Heart left ventricle (tissue), 16 donors: ENCODE measurements around the gene KDM6B. TPM values are rescaled to one million over a fixed set of nuclear protein-coding genes. Genes with fewer than 3 reads are reported as not detected.
A peak's percentile ranks its signal among the peaks of the same experiment; 100 is the strongest.

ENCODE experiments used
- ATAC-seq, 4 donors: fragments of 200-7000 bp; cut with Tn5 transposase; one replicate each; pipeline ENCODE4 v1.9.1; 2020 to 2022; ENCODE audit warnings: moderate library complexity in 4 of 4, mild to moderate bottlenecking in 3 of 4, moderate number of reproducible peaks in 1 of 4
- DNase-seq, 5 donors: peaks; one replicate each; pipeline ENCODE4 v3.0.0-alpha.2; 2020
- H3K27ac ChIP-seq, 12 donors: fragments of 200-600 bp; sonication (generic) in 4 of 12; one replicate each; pipeline versions ENCODE4 v1.5.0 to v1.8.0; 2016 to 2022; ENCODE audit warnings: mild to moderate bottlenecking in 2 of 12
- H3K27me3 ChIP-seq, 9 donors: fragments of 200-600 bp; sonication (generic) in 2 of 9; one replicate each; pipeline versions ENCODE4 v1.5.1 to v1.8.0; 2016 to 2022; ENCODE audit warnings: mild to moderate bottlenecking in 3 of 9
- H3K36me3 ChIP-seq, 9 donors: fragments of 200-600 bp; sonication (generic) in 2 of 9; one replicate each; pipeline versions ENCODE4 v1.5.0 to v1.8.0; 2018 to 2022; ENCODE audit warnings: mild to moderate bottlenecking in 2 of 9
- H3K4me1 ChIP-seq, 12 donors: fragments of 200-600 bp; sonication (generic) in 4 of 12; one replicate each; pipeline versions ENCODE4 v1.5.0 to v1.8.0; 2016 to 2022; ENCODE audit warnings: mild to moderate bottlenecking in 3 of 12
- H3K4me3 ChIP-seq, 12 donors: fragments of 200-600 bp; sonication (generic) in 4 of 12; one replicate each; pipeline versions ENCODE4 v1.5.0 to v1.8.0; 2017 to 2022; ENCODE audit warnings: mild to moderate bottlenecking in 9 of 12, moderate library complexity in 4 of 12
- H3K9me3 ChIP-seq, 12 donors: fragments of 200-600 bp; sonication (generic) in 4 of 12; one replicate each; pipeline versions ENCODE4 v1.5.0 to v1.8.0; 2016 to 2022; ENCODE audit warnings: mild to moderate bottlenecking in 1 of 12
- POLR2A ChIP-seq, 2 donors: fragments of 450-650 bp; IDR thresholded peaks; one replicate each; pipeline ENCODE4 v1.6.1; 2017; ENCODE audit warnings: antibody characterized with exemption in 2 of 2, mild to moderate bottlenecking in 2 of 2, moderate library complexity in 2 of 2
- WGBS, 4 donors: extraction: QIAGEN DNeasy Blood & Tissue Kit in 2 of 4; methylation state at CpG; one replicate each; pipeline versions ENCODE4 v1.1.5 to v1.1.7; 2013 to 2018; 5-methylcytosine and 5-hydroxymethylcytosine counted together
- intact Hi-C, 10 donors: fragments of 100-400 bp; cut with DNase I; formaldehyde crosslinking; loops; one replicate each; pipeline versions ENCODE4 v1.11.1 to v1.14.2; 2022
- polyA plus RNA-seq, 2 donors: library from polyadenylated mRNA; stranded (reverse); fragments of 200-250 nt; gene quantifications; one replicate each; pipeline ENCODE4 v1.2.3, GENCODE V29; 2013
- total RNA-seq, 9 donors: library from RNA; depleted of rRNA in 2 of 9; stranded (reverse); fragments of >200 nt in 2 of 9; fragmentation: NEBNext Ultra II Directional in 3 of 9; extraction: Animal tissue kit (Norgen Biotek cat#: 25700) in 3 of 9; gene quantifications; one replicate each; pipeline versions ENCODE4 v1.1.0 to v1.2.4, GENCODE V29; 2016 to 2023
- TF ChIP-seq, protein P1 (sequence below), 12 donors: fragments of 200-600 bp; sonication (generic) in 4 of 12; IDR thresholded peaks; one replicate each; pipeline versions ENCODE4 v1.5.0 to v1.8.0; 2018 to 2022; ENCODE audit warnings: antibody characterized with exemption in 12 of 12, mild to moderate bottlenecking in 5 of 12
- donor health status: ischemic (EF 13 %, LVEDD 7.1; RV severe dilation, severe dysfunction).
- donor health status: healthy with polysubstance abuse.
- donor health status: DM: no; HTN: yes; CAD: no.
- donor health status: DM: no; HTN: no; CAD: no.
- donor health status: ischemic (EF 25% LVEDD 6.9; RV normal size, moderate dysfunction).
- donor health status: ischemic (EF 25% LVEDD 5.7; RV mildly dilated, moderate dysfunction).
- donor health status: healthy.
- donor health status: DM: yes; HTN: yes; CAD: no.
- donor health status: ischemic (EF 35%, LVEDD 5.7; RV mildly dilated, moderate dysfunction).
- donor health status: nonischemic (EF 11% LVEDD 7.7; RV severe dilation, severe dysfunction).
- donor health status: DM: yes; HTN: yes; CAD: no.
- donor health status: PGD.
- donor health status: ischemic (EF 29% LVEDD 5.4; RV normal size, mild dysfunction).
- donor health status: nonischemic (EF 23%, LVEDD 6.1; RV moderate dilation, normal function).

KDM6B gene
- total and polyA plus RNA-seq, 11 donors, result 7.4 to 29.3 (median 20.6) TPM

DNA sequence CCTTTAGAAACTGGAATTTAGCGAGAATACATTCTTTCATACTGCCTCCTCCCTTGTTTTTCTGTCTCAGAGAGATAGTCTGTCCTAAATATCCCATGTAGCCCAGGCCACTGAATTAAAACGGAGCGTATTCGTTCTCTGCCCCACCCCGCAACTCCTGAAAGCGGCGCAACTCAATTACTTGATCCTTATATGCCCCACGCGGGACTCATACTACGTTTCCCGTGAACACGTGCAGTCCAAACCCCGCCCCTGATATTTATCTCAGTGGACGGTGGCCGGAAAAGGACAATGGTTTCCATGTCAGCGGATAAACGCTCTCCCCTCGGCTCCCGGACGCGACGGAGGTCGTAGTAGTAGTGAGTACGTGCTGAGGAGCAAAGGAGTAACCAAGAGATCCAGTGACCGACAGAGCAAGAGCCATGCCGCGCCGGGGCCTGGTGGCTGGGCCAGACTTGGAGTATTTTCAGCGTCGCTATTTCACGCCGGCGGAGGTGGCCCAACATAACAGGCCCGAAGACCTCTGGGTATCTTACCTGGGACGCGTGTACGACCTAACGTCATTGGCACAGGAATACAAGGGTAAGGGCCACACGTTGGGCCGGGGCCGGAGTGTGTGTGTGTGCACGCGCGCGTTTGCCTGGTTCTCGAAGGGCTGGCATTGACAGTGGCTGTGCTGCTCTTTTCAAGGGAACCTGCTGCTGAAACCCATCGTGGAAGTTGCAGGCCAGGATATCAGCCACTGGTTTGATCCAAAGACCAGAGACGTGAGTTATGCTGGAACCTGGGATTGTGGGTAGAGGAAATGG is 23.9 kb downstream of the KDM6B start, which contains the start of gene CYB5D1:
CYB5D1 (plus strand) TSS at position 291 of the 809 bp plus-strand sequence; CDS start at position 423, 132 bp downstream.
- DNase-seq, result peak; percentile 89 to 95 (median 93)
- TF ChIP-seq, protein P1, sequence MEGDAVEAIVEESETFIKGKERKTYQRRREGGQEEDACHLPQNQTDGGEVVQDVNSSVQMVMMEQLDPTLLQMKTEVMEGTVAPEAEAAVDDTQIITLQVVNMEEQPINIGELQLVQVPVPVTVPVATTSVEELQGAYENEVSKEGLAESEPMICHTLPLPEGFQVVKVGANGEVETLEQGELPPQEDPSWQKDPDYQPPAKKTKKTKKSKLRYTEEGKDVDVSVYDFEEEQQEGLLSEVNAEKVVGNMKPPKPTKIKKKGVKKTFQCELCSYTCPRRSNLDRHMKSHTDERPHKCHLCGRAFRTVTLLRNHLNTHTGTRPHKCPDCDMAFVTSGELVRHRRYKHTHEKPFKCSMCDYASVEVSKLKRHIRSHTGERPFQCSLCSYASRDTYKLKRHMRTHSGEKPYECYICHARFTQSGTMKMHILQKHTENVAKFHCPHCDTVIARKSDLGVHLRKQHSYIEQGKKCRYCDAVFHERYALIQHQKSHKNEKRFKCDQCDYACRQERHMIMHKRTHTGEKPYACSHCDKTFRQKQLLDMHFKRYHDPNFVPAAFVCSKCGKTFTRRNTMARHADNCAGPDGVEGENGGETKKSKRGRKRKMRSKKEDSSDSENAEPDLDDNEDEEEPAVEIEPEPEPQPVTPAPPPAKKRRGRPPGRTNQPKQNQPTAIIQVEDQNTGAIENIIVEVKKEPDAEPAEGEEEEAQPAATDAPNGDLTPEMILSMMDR (IDR thresholded peaks at IDR 0.05), result peak in 2 of 12 donors; percentile 3 to 6
- TF ChIP-seq POLR2A (IDR thresholded peaks at IDR 0.05), result no peak
- Histone ChIP-seq H3K36me3 (peaks cover 0 to 46% (median 21%) of the 10 kb centered on the region in 9 donors), H3K4me1 (peaks cover 0 to 40% (median 29%) of the 10 kb centered on the region in 12 donors), H3K27ac (peak within 1 kb of the TSS; percentile 74 to 97 (median 92)), H3K4me3 (peak within 1 kb of the TSS; percentile 39 to 85 (median 68)), H3K9me3 (no peaks in the 10 kb centered on the region), H3K27me3 (no peaks in the 10 kb centered on the region)
- peak; percentile 65 to 71 (median 69) for ATAC-seq
- intact Hi-C loops, result loop anchor here in 8 of 10 donors (1.0 to 10.0 kb wide), 10 partner anchors 21 to 297 kb away; partner anchors contain the start of genes KDM6B (in 2 of the 8), CHD3 (in 1 of the 8), KCNAB3 (in 1 of the 8) and PER1 (in 1 of the 8)
- WGBS, 4 donors, result 2 to 5% (median 3%) methylated on average over 35 to 48 of the region's 48 CpGs

- H3K27me3 ChIP-seq, result no peaks in the 10 kb centered on the region
- ATAC-seq, result peak in 2 of 4 donors; percentile 3 to 9
- 26 to 36% (median 33%) methylated on average over 16 to 20 of the region's 20 CpGs for WGBS, 4 donors
- intact Hi-C loops, result loop anchor here in 8 of 10 donors (5.0 to 10.0 kb wide), 5 partner anchors 36 to 296 kb away; partner anchors contain the start of genes KCNAB3 (in 1 of the 8), PER1 (in 1 of the 8), TP53 (in 1 of the 8) and WRAP53 (in 1 of the 8)
- peak overlapping the region; percentile 39 to 85 (median 68) for H3K4me3 ChIP-seq
- H3K27ac ChIP-seq, result peak overlapping the region in 11 of 12 donors; percentile 81 to 97 (median 92)
- H3K4me1 ChIP-seq, result peaks cover 0 to 43% (median 28%) of the 10 kb centered on the region in 12 donors
- H3K36me3 ChIP-seq, result peaks cover 0 to 41% (median 15%) of the 10 kb centered on the region in 9 donors
- no peaks in the 10 kb centered on the region for H3K9me3 ChIP-seq
- peak in 4 of 5 donors; percentile 29 to 68 (median 48) for DNase-seq
- TF ChIP-seq, protein P1 (IDR thresholded peaks at IDR 0.05), result peak in 9 of 12 donors; percentile 10 to 51 (median 35)
- TF ChIP-seq POLR2A (IDR thresholded peaks at IDR 0.05), result no peak
Observed at GRCh38 chr17:7858522-7858810, 24.4 kb downstream of the KDM6B start.

DNA sequence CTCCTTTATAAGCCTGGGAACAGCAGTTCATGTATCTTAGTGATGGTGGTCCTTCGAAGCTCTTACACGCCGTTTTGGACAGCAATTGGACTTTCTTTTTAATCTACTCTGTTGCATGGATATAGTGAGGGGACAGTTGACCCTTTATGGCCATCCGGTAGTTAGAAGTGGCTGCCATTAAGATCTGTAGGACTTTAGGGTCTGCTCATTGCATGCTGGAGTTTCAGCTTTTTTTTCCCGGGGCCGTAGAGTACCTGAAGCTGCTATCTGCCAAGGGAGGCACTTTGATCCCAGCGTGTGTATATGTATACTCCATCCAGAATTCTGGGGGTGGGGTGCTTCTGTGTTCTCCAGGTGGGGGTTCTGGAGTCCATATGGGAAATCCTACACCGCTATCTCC is 25.0 kb downstream of the KDM6B start:
- Histone ChIP-seq H3K27me3 (no peaks in the 10 kb centered on the region), H3K4me1 (peaks cover 0 to 41% (median 28%) of the 10 kb centered on the region in 12 donors), H3K4me3 (peak overlapping the region in 9 of 12 donors; percentile 58 to 85 (median 68)), H3K36me3 (peaks cover 0 to 41% (median 11%) of the 10 kb centered on the region in 9 donors), H3K27ac (peak overlapping the region in 2 of 12 donors; percentile 91 to 95), H3K9me3 (no peaks in the 10 kb centered on the region)
- DNase-seq (no peak), ATAC-seq (no peak)
- WGBS, 4 donors, result 86 to 91% (median 88%) methylated on average over 8 of the region's 8 CpGs
- intact Hi-C loops, result loop anchor here in 8 of 10 donors (5.0 to 10.0 kb wide), 5 partner anchors 37 to 296 kb away; partner anchors contain the start of genes KCNAB3 (in 1 of the 8), PER1 (in 1 of the 8), TP53 (in 1 of the 8) and WRAP53 (in 1 of the 8)
- TF ChIP-seq, protein P1 (IDR thresholded peaks at IDR 0.05), result no peak
- no peak for TF ChIP-seq POLR2A (IDR thresholded peaks at IDR 0.05)
